Mononuclear cell (primary cell): Measurements from ENCODE around the gene MICOS13. TPM values are rescaled to one million over a fixed set of nuclear protein-coding genes. Genes with fewer than 3 reads are reported as not detected.
"Not testable (repeated sequence)": the region's sequence is repeated elsewhere in the genome, so short reads cannot be mapped to it uniquely, and the experiment has no call there.

ENCODE experiments used
- H3K27me3 ChIP-seq: 2 replicates; pipeline ENCODE4 v1.6.0; 2011; ENCODE audit warnings: low read length, control low read depth; ENCODE audit not compliant: insufficient read depth
- H3K4me1 ChIP-seq: 2 replicates; pipeline ENCODE4 v1.5.1; 2011; ENCODE audit warnings: mild to moderate bottlenecking, low read length, control low read depth; ENCODE audit not compliant: insufficient read depth
- H3K4me3 ChIP-seq: 2 replicates; pipeline ENCODE4 v1.5.1; 2011; ENCODE audit warnings: mild to moderate bottlenecking, low read length, moderate library complexity
- H3K9me3 ChIP-seq: 2 replicates; pipeline ENCODE4 v1.5.1; 2011; ENCODE audit warnings: low read depth, mild to moderate bottlenecking, control low read depth, low read length
- total RNA-seq: library from RNA; depleted of rRNA; stranded (reverse); fragments of >200 nt; gene quantifications from one replicate; pipeline ENCODE4 v1.2.3, GENCODE V29; 2012

The MICOS13 gene
- total RNA-seq, 1 donor, result 8.5 TPM

DNA sequence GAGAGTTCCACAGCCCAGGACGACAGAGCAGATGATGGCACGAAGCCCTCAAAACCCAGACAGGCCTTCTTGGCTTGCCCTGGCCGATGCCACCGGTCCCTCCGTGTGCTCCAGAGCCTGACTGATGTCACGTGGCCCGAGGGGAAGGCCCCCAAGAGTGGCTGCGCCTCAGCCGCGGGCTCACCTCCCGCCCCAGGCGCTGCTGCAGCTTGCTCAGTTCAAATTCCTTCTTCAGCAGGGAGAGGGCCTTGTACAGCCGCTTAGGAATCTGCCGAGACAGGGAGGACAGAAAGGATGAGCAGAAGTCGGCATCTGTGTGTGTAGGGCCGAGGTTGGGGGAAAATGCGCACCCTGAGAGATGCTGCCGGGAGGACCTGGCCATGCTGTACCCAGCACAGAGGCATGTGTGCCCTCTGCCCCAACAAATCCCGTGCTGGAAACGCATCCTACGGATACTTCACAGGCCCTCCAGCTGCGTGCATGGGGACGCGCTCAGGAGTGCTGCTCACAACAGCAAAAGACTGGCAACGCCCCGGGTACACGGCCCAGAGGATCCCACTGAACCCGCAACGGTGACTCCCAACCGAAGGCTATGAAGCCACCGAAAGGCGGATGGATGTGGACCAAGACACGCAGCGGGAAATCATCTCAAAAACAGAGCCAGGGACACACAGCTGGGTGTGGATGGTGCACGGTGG lies 26.7 kb upstream of the MICOS13 start:
- Histone ChIP-seq H3K27me3 (no peaks in the 10 kb centered on the region), H3K9me3 (no peaks in the 10 kb centered on the region), H3K4me1 (no peaks in the 10 kb centered on the region), H3K4me3 (no peak overlapping the region)

DNA sequence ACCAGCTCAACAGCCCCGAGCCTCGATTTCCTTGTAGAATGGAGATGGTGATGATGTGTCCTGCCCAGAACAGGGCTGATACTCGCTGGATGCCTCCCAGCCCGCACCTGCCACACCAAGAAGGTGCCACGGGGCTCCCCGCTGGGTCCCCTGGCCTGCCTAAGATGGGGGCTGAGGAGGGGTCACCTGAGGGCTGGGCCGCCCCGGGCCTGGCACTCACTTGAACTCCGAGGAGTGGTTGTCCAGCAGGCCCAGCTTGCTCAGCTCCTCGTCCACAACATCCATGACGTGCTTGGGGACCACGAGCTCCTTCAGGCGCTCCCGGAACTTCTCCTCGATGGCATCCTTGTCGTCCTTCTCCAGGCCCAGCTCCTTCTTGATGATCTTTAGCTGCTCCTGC lies 25.2 kb upstream of the MICOS13 start:
- H3K4me3 ChIP-seq, result no peak overlapping the region
- no peaks in the 10 kb centered on the region for H3K4me1 ChIP-seq
- no peaks in the 10 kb centered on the region for H3K9me3 ChIP-seq

DNA sequence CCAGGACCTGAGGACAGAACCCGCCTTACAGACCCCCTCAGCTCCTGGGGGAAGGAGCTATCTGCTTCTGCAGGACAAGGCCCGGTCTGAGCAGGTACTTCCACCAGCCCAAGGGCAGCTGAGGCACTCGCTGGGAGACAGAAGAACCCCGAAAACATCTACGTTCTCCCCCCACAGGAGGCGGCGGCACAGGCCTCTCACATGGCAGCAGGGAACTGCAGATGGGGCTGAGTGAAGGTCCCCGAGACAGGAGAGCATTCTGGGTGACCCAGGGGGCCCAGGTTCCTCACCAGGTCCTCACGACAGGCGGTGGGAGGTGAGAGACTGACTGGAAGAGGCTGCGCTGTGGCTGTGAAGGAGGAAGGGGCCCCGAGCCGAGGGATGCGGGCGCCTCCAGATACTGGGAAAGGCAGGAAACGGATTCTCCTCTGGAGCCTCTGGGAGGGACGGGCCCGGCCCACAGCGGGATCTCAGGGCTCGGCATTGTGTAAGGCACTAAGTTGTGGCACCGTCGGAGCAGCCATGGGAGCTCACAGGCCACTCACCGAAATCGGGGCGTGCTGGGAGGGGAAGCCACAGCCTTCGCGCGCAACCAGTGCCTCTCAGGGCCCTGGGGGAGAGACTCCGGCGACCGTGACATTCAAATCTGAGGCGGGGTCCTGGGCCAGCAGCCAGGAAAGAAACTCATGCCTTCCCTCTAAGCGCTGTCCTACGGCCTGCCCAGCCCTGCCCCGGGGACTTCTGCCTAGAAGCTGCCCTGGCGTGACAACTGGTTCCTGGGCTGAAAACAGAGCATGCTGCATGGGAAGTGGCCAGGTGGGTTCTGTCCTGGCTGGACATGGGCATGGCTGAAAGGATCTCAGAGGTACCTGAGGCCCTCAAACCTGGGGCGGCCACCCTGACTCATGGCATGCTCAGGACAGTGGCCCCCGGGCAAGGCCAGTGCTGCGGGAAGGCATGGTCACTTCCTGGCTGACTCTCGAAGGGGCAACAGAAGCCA lies 23.8 kb upstream of the MICOS13 start:
- Histone ChIP-seq H3K4me1 (no peaks in the 10 kb centered on the region), H3K9me3 (no peaks in the 10 kb centered on the region), H3K27me3 (no peaks in the 10 kb centered on the region), H3K4me3 (no peak overlapping the region)

More for the DNA sequence above, 25.2 kb upstream of the MICOS13 start:
- no peaks in the 10 kb centered on the region for H3K27me3 ChIP-seq

DNA sequence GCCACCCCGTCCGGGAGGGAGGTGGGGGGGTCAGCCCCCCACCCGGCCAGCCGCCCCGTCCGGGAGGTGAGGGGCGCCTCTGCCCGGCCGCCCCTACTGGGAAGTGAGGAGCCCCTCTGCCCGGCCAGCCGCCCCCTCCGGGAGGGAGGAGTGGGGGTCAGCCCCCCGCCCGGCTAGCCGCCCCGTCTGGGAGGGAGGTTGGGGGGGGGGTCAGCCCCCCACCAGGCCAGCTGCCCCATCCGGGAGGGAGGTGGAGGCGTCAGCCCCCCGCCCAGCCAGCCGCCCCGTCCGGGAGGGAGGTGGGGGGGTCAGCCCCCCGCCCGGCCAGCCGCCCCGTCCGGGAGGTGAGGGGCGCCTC lies 21.7 kb upstream of the MICOS13 start:
- not testable (repeated sequence) for H3K9me3 ChIP-seq, H3K4me1 ChIP-seq, H3K4me3 ChIP-seq, H3K27me3 ChIP-seq

DNA sequence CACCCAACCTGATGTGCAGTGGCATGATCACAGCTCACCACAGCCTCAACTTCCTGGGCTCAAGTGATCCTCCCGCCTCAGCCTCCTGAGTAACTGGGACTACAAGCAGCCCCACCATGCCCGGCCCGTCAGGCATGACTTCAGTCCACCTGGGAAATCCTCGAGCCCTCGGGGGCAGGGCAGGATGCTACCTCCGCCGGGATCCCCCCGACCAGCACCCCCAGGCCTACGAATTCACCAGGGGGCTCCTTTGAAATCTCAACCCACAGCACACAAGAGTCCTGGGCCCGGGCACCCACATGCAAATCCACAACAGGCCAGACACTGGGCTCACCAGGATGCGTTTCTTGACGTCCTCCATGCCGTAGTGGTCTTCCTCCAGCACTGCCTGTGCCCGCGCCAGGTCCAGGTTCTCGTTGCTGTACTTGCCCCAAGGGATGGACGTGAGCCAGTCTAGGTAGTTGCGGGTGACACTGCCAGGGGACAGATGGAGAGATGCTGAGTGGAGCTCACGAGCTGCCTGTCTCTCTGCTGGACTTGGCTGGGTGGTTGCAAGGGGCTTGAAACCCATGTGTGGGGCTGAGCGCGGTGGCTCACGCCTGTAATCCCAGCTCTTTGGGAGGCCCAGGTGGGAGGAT lies 20.3 kb upstream of the MICOS13 start:
- H3K27me3 ChIP-seq, result no peaks in the 10 kb centered on the region
- H3K9me3 ChIP-seq, result no peaks in the 10 kb centered on the region
- no peaks in the 10 kb centered on the region for H3K4me1 ChIP-seq
- no peak overlapping the region for H3K4me3 ChIP-seq

DNA sequence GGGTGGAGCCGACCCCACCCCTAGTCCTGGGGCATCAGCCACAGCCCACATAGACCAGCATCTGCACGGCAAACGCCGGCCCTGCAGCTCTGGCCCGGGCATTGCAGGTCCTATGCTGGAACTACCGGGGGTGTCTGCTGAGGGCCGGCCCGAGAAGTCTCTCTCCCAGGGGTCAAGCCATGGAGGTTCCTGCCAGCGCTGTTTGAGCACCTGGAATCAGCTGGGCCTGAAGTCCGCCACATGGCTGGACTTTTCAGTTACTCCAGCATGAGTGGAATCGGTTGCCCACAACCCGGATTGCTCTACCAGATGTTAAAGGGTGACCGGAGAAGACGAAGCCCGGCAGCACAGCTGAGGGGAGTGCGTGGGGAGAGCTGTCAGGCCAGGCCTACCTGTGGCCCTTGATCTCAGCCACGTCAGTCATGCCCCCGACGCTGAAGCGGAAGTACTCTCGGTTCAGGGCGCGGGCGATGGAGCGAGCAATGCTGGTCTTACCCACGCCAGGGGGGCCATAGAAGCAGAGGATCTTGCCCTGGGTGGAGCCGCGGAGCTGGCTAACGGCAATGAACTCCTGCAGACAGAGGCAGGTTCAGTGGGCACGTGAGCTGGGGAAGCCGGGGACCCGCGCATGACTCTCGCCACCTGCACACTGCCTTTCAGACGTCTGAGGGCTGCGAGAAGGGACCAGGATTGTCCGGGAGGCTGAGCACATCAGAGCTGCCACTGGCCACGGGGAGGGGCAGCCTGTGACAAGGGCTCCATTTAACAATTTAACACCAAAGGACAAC lies 18.5 kb upstream of the MICOS13 start:
- Histone ChIP-seq H3K4me3 (no peak overlapping the region), H3K4me1 (no peaks in the 10 kb centered on the region), H3K9me3 (no peaks in the 10 kb centered on the region), H3K27me3 (no peaks in the 10 kb centered on the region)

DNA sequence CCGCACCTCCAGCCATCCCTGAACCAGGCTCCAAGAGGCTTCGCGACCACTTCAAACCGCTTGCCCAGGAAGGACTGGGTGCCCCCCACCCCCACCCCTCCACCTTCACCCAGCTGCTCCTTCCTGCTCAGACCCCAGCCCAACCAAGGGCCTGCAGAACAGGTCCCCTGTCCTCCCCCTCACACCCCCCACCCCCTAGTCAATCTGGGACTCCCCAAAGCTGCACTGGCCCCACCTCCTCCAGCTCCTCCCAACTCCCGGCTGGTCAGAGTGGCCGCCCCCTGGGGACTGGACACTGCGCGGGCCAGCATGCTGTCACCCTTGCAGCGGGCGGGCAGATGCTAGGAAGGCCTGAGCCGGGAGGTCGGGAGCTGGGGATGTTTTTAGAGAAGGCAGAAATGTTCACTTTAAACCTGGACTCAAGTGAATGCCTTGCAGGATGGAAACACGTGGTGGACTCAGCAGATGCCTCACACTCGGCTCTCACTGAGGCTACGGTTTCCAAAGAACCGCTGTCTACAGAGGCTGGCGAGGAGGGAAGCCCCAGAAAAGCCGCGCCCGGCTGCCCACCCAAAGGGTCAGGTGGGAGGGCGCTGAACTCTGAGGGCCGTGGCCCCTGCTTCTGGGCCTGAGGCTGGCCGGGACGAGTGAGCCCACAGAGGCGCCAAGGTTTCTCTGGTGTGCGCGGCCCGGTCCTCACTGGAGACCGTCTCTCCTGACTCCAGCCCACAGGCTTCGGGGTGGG lies 17.7 kb upstream of the MICOS13 start:
- H3K4me1 ChIP-seq, result no peaks in the 10 kb centered on the region

DNA sequence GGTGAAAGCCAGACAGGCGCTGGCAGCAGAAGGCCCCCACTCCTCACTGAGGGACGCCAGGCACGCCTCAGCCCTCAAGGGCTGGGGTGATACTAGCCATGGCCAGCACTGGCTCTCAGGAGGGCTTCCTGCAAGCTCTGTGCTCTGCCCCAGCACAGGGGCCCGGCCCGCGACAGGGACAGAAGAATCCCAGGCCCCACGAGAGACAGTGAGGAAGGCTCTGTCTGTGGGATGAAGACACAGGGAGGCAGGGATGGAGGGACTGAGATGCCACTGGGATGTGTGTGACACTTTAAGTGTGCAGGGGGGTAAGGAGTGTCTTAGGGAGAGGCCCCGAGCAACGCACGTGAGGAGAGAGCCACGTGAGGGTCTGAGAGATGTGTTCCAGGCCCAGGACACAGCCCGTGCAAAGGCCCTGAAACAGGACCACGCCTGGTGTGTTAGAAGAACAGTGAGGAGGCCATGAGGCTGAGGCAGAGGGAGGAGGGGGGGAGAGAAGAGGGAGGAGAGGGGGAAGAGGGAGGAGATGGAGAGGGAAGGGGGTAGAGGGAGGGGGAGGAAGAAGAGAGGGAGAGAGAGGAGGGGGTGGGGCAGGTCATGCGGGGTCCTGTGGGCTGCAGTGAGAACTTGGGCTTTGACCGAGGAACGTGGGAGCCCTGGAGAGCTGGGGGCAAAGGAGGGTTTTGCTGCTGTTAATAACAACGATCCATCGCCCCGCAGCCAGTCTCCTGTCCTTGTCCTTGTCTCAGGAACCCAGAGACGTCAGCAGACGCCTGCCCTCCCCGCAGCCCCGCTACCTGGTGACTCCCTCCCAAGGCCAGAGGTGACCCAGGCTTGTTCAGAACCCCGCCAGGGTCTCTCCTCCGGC lies 16.9 kb upstream of the MICOS13 start:
- H3K4me1 ChIP-seq, result no peaks in the 10 kb centered on the region
- H3K4me3 ChIP-seq, result no peak overlapping the region
- H3K27me3 ChIP-seq, result no peaks in the 10 kb centered on the region
- no peaks in the 10 kb centered on the region for H3K9me3 ChIP-seq

More for the DNA sequence above, 17.7 kb upstream of the MICOS13 start:
- H3K9me3 ChIP-seq, result no peaks in the 10 kb centered on the region
- H3K27me3 ChIP-seq, result no peaks in the 10 kb centered on the region
- no peak overlapping the region for H3K4me3 ChIP-seq

DNA sequence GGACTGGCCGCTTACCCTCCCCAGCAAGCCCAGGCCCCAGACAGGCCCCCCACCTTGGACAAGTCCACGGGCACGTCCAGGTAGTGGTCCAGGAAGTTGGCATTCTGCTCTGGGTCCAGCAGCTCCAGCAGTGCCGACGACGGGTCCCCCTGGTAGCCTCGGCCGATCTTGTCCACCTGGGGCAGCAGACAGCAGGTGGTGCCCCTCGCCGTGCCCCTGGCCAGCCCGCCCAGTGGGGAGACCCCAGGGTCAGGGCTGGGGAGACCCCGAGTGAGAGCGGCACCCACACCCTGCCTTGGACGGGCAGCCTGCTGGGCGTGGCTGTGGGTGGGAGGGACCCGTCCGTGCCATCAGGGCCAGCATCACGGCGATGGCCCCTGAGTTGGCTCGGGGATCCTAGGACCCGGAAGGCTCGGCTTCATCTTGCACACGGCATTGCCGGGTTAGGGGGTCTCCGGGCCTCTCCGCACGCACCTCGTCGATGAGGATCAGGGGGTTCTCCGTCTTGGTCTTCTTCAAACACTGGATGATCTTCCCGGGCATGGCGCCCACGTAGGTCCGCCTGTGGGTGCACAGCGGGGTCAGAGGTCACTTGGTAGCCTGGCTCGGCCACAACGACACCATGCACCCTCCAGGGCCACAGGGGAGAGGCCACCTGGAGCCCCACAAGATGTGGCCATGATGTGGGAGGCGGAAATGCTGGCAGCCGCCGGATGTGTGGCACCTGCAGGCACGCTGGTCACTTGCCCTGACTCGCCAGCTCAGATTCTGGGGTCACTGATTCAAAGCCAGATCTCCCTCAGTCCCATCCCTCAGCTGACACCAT lies 16.1 kb upstream of the MICOS13 start:
- no peaks in the 10 kb centered on the region for H3K9me3 ChIP-seq
- H3K27me3 ChIP-seq, result no peaks in the 10 kb centered on the region
- H3K4me3 ChIP-seq, result no peak overlapping the region
- peaks cover 8% of the 10 kb centered on the region for H3K4me1 ChIP-seq

DNA sequence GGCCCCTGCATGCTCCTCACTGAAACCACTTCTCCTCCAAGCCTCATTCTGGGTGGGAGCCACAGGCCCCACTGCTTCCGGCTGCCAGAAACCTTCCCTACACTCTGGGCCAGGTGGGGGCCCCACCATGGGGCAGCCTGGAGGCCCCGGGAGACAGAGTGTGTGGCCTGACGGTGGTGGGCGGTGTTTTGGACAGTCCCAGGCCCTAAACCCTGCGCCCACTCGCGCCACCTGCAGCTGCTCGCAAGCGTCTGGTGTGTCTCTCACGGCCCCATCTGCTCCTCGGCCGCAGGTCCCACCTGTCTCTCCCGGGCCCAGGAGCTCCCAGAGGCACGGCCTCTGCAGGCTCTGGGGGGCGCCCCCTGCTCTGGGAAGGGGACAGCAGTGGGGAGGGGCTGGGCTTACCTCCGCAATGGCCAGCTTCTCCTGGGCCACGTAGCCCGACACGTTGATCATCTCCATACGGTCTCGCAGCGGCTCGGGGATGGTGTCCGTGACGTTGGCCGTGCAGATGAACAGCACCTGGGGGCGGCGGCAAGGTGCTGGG lies 15.4 kb upstream of the MICOS13 start:
- Histone ChIP-seq H3K27me3 (no peaks in the 10 kb centered on the region), H3K4me3 (no peak overlapping the region), H3K9me3 (no peaks in the 10 kb centered on the region)

DNA sequence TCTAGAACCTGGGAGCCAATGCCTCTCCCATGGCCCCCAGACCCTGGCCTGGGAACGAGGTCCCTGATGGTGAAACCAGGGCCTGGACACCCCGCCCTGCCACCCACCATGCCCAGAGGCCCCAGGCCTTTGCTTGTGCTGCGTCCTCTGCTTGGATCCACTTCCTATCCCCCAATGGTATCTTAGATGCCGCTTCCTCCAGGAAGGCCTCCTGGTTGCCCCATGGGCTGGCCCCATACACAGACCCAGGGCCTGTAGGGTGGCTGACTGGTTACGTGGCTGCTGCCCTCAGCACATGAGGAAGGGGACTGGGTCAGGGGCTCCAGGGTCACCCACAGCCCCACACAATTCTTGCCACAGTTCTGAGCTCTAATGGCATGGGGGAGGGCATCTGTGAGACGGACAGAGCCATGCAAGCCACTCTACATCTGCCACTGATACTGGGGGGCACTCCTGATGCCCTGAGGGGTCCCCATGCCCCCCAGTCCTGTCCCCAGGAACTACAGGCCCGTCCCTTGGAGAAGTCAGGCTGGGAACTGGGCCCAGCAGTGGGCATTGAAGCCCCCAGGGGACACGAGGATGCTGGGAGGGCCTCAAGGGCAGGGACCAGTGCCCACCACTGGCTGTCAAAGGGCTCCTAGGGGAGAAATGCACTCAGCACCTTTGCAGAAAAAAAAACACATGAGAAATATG lies 14.8 kb upstream of the MICOS13 start:
- H3K4me1 ChIP-seq, result peaks cover 16% of the 10 kb centered on the region
- no peaks in the 10 kb centered on the region for H3K9me3 ChIP-seq
- H3K4me3 ChIP-seq, result no peak overlapping the region
- no peaks in the 10 kb centered on the region for H3K27me3 ChIP-seq

More for the DNA sequence above, 15.4 kb upstream of the MICOS13 start:
- H3K4me1 ChIP-seq, result peaks cover 15% of the 10 kb centered on the region
